IMR-90 (cell line): ENCODE results near the gene PRODH. TPM values are rescaled to one million over a fixed set of nuclear protein-coding genes. Genes with fewer than 3 reads are reported as not detected.

Experiments
- ATAC-seq: fragments of 200-7000 bp; cut with Tn5 transposase; 2 replicates; pipeline ENCODE4 v1.9.1; 2020; ENCODE audit warnings: low read depth, mild to moderate bottlenecking, moderate library complexity
- BruUV-seq: library from RNA; stranded (reverse); fragments of 400-500 nt; replicated peaks from 2 replicates; lab custom pipeline; 2021; lab: Mats Ljungman, UMichigan
- CTCF ChIA-PET: fragments of 300-600 bp; formaldehyde crosslinking; extraction: SDS; loops from one replicate; lab custom pipeline; 2021; ENCODE audit warnings: antibody characterized with exemption; lab: Yijun Ruan, JAX
- POLR2A ChIA-PET: fragments of 300-600 bp; sonication (Branson Sonifier 250); formaldehyde crosslinking; loops from one replicate; lab custom pipeline; 2022; ENCODE audit warnings: antibody characterized with exemption; ENCODE audit not compliant: unreplicated experiment; lab: Charles Lee
- DNase-seq: peaks from one replicate; pipeline ENCODE4 v3.0.0; 2013
- H2AFZ ChIP-seq: replicated peaks from 2 replicates; pipeline ENCODE3; 2013; ENCODE audit warnings: low read length, mild to moderate bottlenecking; ENCODE audit not compliant: poor library complexity
- H2AK5ac ChIP-seq: 2 replicates; pipeline ENCODE4 v1.6.1; 2013; ENCODE audit warnings: low read depth, low read length, inconsistent platforms
- H2AK9ac ChIP-seq: replicated peaks from 2 replicates; pipeline ENCODE3; 2013; ENCODE audit warnings: mild to moderate bottlenecking, low read depth, low read length, moderate library complexity; ENCODE audit not compliant: poor library complexity
- H2BK120ac ChIP-seq: 2 replicates; pipeline ENCODE4 v1.6.1; 2013; ENCODE audit warnings: low read depth, low read length, inconsistent platforms
- H2BK15ac ChIP-seq: 3 replicates; pipeline ENCODE4 v1.6.1; 2013; ENCODE audit warnings: low read depth, low read length, inconsistent platforms
- H2BK20ac ChIP-seq: 2 replicates; pipeline ENCODE4 v1.6.1; 2013; ENCODE audit warnings: low read depth, mild to moderate bottlenecking, inconsistent platforms, low read length, moderate library complexity
- H2BK5ac ChIP-seq: 2 replicates; pipeline ENCODE4 v1.6.1; 2013; ENCODE audit warnings: mild to moderate bottlenecking, low read depth, low read length, inconsistent platforms; ENCODE audit not compliant: poor library complexity, severe bottlenecking
- H3K14ac ChIP-seq: replicated peaks from 2 replicates; pipeline ENCODE4 v1.6.1; 2013; ENCODE audit warnings: low read depth, low read length, inconsistent platforms
- H3K18ac ChIP-seq: 2 replicates; pipeline ENCODE4 v1.6.1; 2013; ENCODE audit warnings: low read depth, low read length, control low read depth
- H3K23ac ChIP-seq: 2 replicates; pipeline ENCODE4 v1.6.1; 2013; ENCODE audit warnings: low read depth, low read length, inconsistent platforms
- H3K27ac ChIP-seq: 2 replicates; pipeline ENCODE4 v1.5.1; 2013; ENCODE audit warnings: mild to moderate bottlenecking, control low read depth, low read length; ENCODE audit not compliant: insufficient read depth
- H3K27me3 ChIP-seq: 2 replicates; pipeline ENCODE4 v1.6.1; 2013; ENCODE audit warnings: low read length; ENCODE audit not compliant: control insufficient read depth, insufficient read depth
- H3K36me3 ChIP-seq: 2 replicates; pipeline ENCODE4 v1.6.1; 2013; ENCODE audit warnings: low read length, mixed read lengths; ENCODE audit not compliant: control insufficient read depth, insufficient read depth
- H3K4ac ChIP-seq: 2 replicates; pipeline ENCODE4 v1.6.1; 2013; ENCODE audit warnings: low read depth, low read length, inconsistent platforms
- H3K4me1 ChIP-seq: 2 replicates; pipeline ENCODE4 v1.6.1; 2013; ENCODE audit warnings: low read length, mixed read lengths; ENCODE audit not compliant: control insufficient read depth, insufficient read depth
- H3K4me2 ChIP-seq: 2 replicates; pipeline ENCODE4 v1.6.1; 2013; ENCODE audit warnings: low read depth, mild to moderate bottlenecking, control low read depth, low read length, moderate library complexity
- H3K4me3 ChIP-seq: 2 replicates; pipeline ENCODE4 v1.5.1; 2013; ENCODE audit warnings: low read depth, mild to moderate bottlenecking, control low read depth, low read length, moderate library complexity; ENCODE audit not compliant: insufficient read depth
- H3K56ac ChIP-seq: 2 replicates; pipeline ENCODE4 v1.6.1; 2013; ENCODE audit warnings: low read length, inconsistent platforms; ENCODE audit not compliant: insufficient read depth; ENCODE audit errors: extremely low read depth
- H3K79me1 ChIP-seq, 2 experiments: 2 replicates each; pipeline ENCODE4 v1.6.1; 2013; ENCODE audit warnings: low read length in 2 of 2, inconsistent platforms in 1 of 2, low read depth in 1 of 2
- H3K9ac ChIP-seq: 2 replicates; pipeline ENCODE4 v1.6.1; 2013; ENCODE audit warnings: low read depth, low read length, control low read depth
- H3K9me1 ChIP-seq: 2 replicates; pipeline ENCODE4 v1.6.1; 2013; ENCODE audit warnings: low read length, inconsistent platforms; ENCODE audit not compliant: insufficient read depth
- H3K9me3 ChIP-seq: 2 replicates; pipeline ENCODE4 v1.6.1; 2013; ENCODE audit warnings: low read length; ENCODE audit not compliant: control insufficient read depth, insufficient read depth
- H4K20me1 ChIP-seq: 2 replicates; pipeline ENCODE4 v1.6.1; 2013; ENCODE audit warnings: low read length, inconsistent platforms; ENCODE audit not compliant: insufficient read depth
- H4K5ac ChIP-seq: 2 replicates; pipeline ENCODE4 v1.6.1; 2013; ENCODE audit warnings: mild to moderate bottlenecking, low read depth, low read length, control low read depth
- H4K8ac ChIP-seq, 2 experiments: 2 replicates each; pipeline ENCODE4 v1.6.1; 2013; ENCODE audit warnings: low read depth in 2 of 2, low read length in 2 of 2, control low read depth in 1 of 2, inconsistent platforms in 1 of 2
- H4K91ac ChIP-seq: 2 replicates; pipeline ENCODE4 v1.6.1; 2013; ENCODE audit warnings: low read depth, low read length, inconsistent platforms; ENCODE audit not compliant: insufficient read depth
- BHLHE40 ChIP-seq: fragments of 150-350 bp; IDR thresholded peaks from 2 replicates; pipeline ENCODE4 v1.6.1; 2016; ENCODE audit warnings: mild to moderate bottlenecking, low read depth, low read length
- CEBPB ChIP-seq: IDR thresholded peaks from 2 replicates; pipeline ENCODE4 v1.6.1; 2012; ENCODE audit warnings: low read depth, low read length, improper control_type of control experiment
- CHD1 ChIP-seq: IDR thresholded peaks from 2 replicates; pipeline ENCODE4 v1.6.1; 2012; ENCODE audit warnings: low read depth, low read length, improper control_type of control experiment
- CTCF ChIP-seq: conservative IDR thresholded peaks from 2 replicates; pipeline ENCODE4 v1.5.1; 2012; ENCODE audit warnings: mild to moderate bottlenecking, low read depth, low read length, improper control_type of control experiment
- ELK1 ChIP-seq: fragments of 150-350 bp; IDR thresholded peaks from 2 replicates; pipeline ENCODE4 v1.6.1; 2016; ENCODE audit warnings: low read depth, mild to moderate bottlenecking, low read length, moderate library complexity, borderline replicate concordance
- FOS ChIP-seq: fragments of 150-350 bp; IDR thresholded peaks from 2 replicates; pipeline ENCODE4 v1.6.1; 2016; ENCODE audit warnings: low read depth, low read length
- MAZ ChIP-seq: IDR thresholded peaks from 2 replicates; pipeline ENCODE4 v1.6.1; 2012; ENCODE audit warnings: low read depth, mild to moderate bottlenecking, low read length, improper control_type of control experiment, moderate library complexity, borderline replicate concordance
- NFE2L2 ChIP-seq: fragments of 150-350 bp; IDR thresholded peaks from 2 replicates; pipeline ENCODE4 v1.6.1; 2016; ENCODE audit warnings: low read depth, mild to moderate bottlenecking, low read length
- POLR2A ChIP-seq: IDR thresholded peaks from 2 replicates; pipeline ENCODE4 v1.6.1; 2012; ENCODE audit warnings: mild to moderate bottlenecking, low read depth, low read length
- RCOR1 ChIP-seq: IDR thresholded peaks from 2 replicates; pipeline ENCODE4 v1.6.1; 2012; ENCODE audit warnings: mild to moderate bottlenecking, low read length, improper control_type of control experiment; ENCODE audit not compliant: insufficient replicate concordance
- RFX5 ChIP-seq: IDR thresholded peaks from 2 replicates; pipeline ENCODE4 v1.8.0; 2012; ENCODE audit warnings: low read depth, mild to moderate bottlenecking, low read length, moderate library complexity
- SMC3 ChIP-seq: fragments of 150-350 bp; IDR thresholded peaks from 2 replicates; pipeline ENCODE4 v1.6.1; 2016; ENCODE audit warnings: low read depth, mild to moderate bottlenecking, antibody characterized with exemption, low read length, moderate library complexity
- WGBS, 2 experiments: methylation state at CpG; one replicate each; pipeline versions ENCODE4 v1.1.5 to v1.1.7; 2013; ENCODE audit warnings: missing lambda C conversion rate in 2 of 2; ENCODE audit not compliant: insufficient read length in 1 of 2; ENCODE audit errors: extremely low coverage in 2 of 2; 5-methylcytosine and 5-hydroxymethylcytosine counted together
- dilution Hi-C: fragments of 300-500 bp; cut with HindIII; formaldehyde crosslinking; loops from one replicate; pipeline ENCODE4 v1.14.3; 2018; ENCODE audit warnings: low sequenced_read_pairs; ENCODE audit not compliant: unreplicated experiment
- in situ Hi-C: fragments of 300-500 bp; cut with MboI; formaldehyde crosslinking; loops from 3 replicates; pipeline ENCODE4 v1.14.3; 2019; ENCODE audit warnings: low sequenced_read_pairs, inconsistent platforms, mixed read lengths
- intact Hi-C: fragments of 100-400 bp; cut with micrococcal nuclease; formaldehyde crosslinking; loops from 2 replicates; pipeline ENCODE4 v1.10.0; 2022
- polyA plus RNA-seq, 3 experiments: library from polyadenylated mRNA; depleted of rRNA; stranded (reverse); fragments of >200 nt; gene quantifications; 2 replicates each; pipeline ENCODE4 v1.2.3, GENCODE V29; 2012; ENCODE audit warnings: low replicate concordance in 1 of 3
- total RNA-seq: library from RNA; depleted of rRNA; stranded (reverse); fragments of >200 nt; gene quantifications from 2 replicates; pipeline ENCODE4 v1.2.3, GENCODE V29; 2012

The PRODH gene
- total and polyA plus RNA-seq, 2 of the 4 experiments (the other 2 are of a cell fraction), result 0.02 TPM; not detected in 1

- Histone ChIP-seq H2BK20ac (no peak overlapping the region), H2BK120ac (no peak overlapping the region), H3K9me1 (no peaks in the 10 kb centered on the region), H3K27me3 (no peaks in the 10 kb centered on the region), H3K14ac (no peak overlapping the region), H2AFZ (no peak overlapping the region), H3K23ac (no peak overlapping the region), H4K20me1 (no peaks in the 10 kb centered on the region), H3K4me3 (no peak overlapping the region), H4K8ac (no peak overlapping the region), H2BK15ac (no peak overlapping the region), H3K36me3 (no peaks in the 10 kb centered on the region), H3K9me3 (no peaks in the 10 kb centered on the region), H3K79me1 (no peaks in the 10 kb centered on the region), H3K56ac (no peak overlapping the region), H3K9ac (no peak overlapping the region), H2AK9ac (no peak overlapping the region), H4K91ac (no peak overlapping the region), H4K5ac (no peak overlapping the region), H3K4me2 (no peak overlapping the region), H3K18ac (no peak overlapping the region), H2BK5ac (no peak overlapping the region), H2AK5ac (no peak overlapping the region), H3K4me1 (no peaks in the 10 kb centered on the region), H3K27ac (no peak overlapping the region), H3K4ac (no peak overlapping the region)
- no peak for TF ChIP-seq ELK1
- TF ChIP-seq BHLHE40, result no peak
- no peak for TF ChIP-seq MAZ
- TF ChIP-seq RFX5, result no peak
- no peak for TF ChIP-seq POLR2A
- TF ChIP-seq CEBPB, result no peak
- TF ChIP-seq CTCF, result no peak
- TF ChIP-seq FOS, result no peak
- no peak for TF ChIP-seq CHD1
- TF ChIP-seq RCOR1, result no peak
- TF ChIP-seq SMC3, result no peak
- TF ChIP-seq NFE2L2, result no peak
- no CpG with 5 or more reads among the region's 20 CpGs for WGBS, 2 experiments
- intact Hi-C loops (no loop called here), dilution Hi-C loops (no loop called here), in situ Hi-C loops (no loop called here)
- ChIA-PET POLR2A (no interaction called here), CTCF (no interaction called here)
- BruUV-seq, result no TSS peak
- DNase-seq (no peak), ATAC-seq (no peak)
These were observed 10.6 kb downstream of the PRODH start for GRCh38 chr22:18925368-18926064.
